MM.1S (cell line): ENCODE results near the gene SERPINB7.

Experiments
- DNase-seq: peaks from one replicate; pipeline ENCODE4 v3.0.0-alpha.2; 2015
- H2AFZ ChIP-seq: fragments of 300-600 bp; sonication (generic); 2 replicates; pipeline ENCODE4 v1.6.0; 2016; ENCODE audit warnings: antibody characterized with exemption, low read length
- H3F3A ChIP-seq: fragments of 300-600 bp; sonication (generic); 2 replicates; pipeline ENCODE4 v1.6.1; 2016; ENCODE audit warnings: mild to moderate bottlenecking, antibody characterized with exemption, low read length, moderate library complexity, mixed read lengths; ENCODE audit not compliant: insufficient read depth
- H3K27ac ChIP-seq: fragments of 300-600 bp; sonication (generic); 2 replicates; pipeline ENCODE4 v1.5.1; 2016; ENCODE audit warnings: mild to moderate bottlenecking, low read length
- H3K27me3 ChIP-seq: fragments of 300-600 bp; sonication (generic); replicated peaks from 2 replicates; pipeline ENCODE4 v1.6.0; 2016; ENCODE audit warnings: low read length; ENCODE audit not compliant: insufficient read depth
- H3K36me3 ChIP-seq: fragments of 300-600 bp; sonication (generic); replicated peaks from 2 replicates; pipeline ENCODE4 v1.6.1; 2016; ENCODE audit warnings: mild to moderate bottlenecking, low read length, mixed read lengths; ENCODE audit not compliant: insufficient read depth
- H3K4me1 ChIP-seq: fragments of 300-600 bp; sonication (generic); 2 replicates; pipeline ENCODE4 v1.6.1; 2016; ENCODE audit warnings: low read length, mixed read lengths
- H3K4me2 ChIP-seq: fragments of 300-600 bp; sonication (generic); 2 replicates; pipeline ENCODE4 v1.6.0; 2016; ENCODE audit warnings: low read depth, low read length
- H3K4me3 ChIP-seq: fragments of 300-600 bp; sonication (generic); 2 replicates; pipeline ENCODE4 v1.5.1; 2016; ENCODE audit warnings: low read length, mixed read lengths
- H3K79me2 ChIP-seq: fragments of 300-600 bp; sonication (generic); 2 replicates; pipeline ENCODE4 v1.6.1; 2016; ENCODE audit warnings: mixed run types, low read length, mixed read lengths
- H3K9ac ChIP-seq: fragments of 300-600 bp; sonication (generic); 2 replicates; pipeline ENCODE4 v1.6.1; 2016; ENCODE audit warnings: low read length, mixed read lengths
- H3K9me2 ChIP-seq: fragments of 300-600 bp; sonication (generic); replicated peaks from 2 replicates; pipeline ENCODE4 v1.6.1; 2016; ENCODE audit warnings: mild to moderate bottlenecking, low read length, mixed read lengths; ENCODE audit not compliant: insufficient read depth
- H3K9me3 ChIP-seq: fragments of 300-600 bp; sonication (generic); replicated peaks from 2 replicates; pipeline ENCODE4 v1.6.1; 2016; ENCODE audit warnings: mild to moderate bottlenecking, low read length, mixed read lengths; ENCODE audit not compliant: insufficient read depth
- H4K20me1 ChIP-seq: fragments of 300-600 bp; sonication (generic); 2 replicates; pipeline ENCODE4 v1.6.1; 2016; ENCODE audit warnings: mild to moderate bottlenecking, low read length, moderate library complexity, mixed read lengths; ENCODE audit not compliant: insufficient read depth
- CTCF ChIP-seq: fragments of 300-600 bp; sonication (generic); IDR thresholded peaks from 2 replicates; pipeline ENCODE4 v1.5.1; 2016; ENCODE audit warnings: antibody characterized with exemption, low read length, mixed read lengths
- EZH2 ChIP-seq: fragments of 300-600 bp; sonication (generic); optimal IDR thresholded peaks from 2 replicates; pipeline ENCODE3; 2017; ENCODE audit warnings: low read depth, mild to moderate bottlenecking, antibody characterized with exemption, low read length, mixed read lengths
- EZH2phosphoT487 ChIP-seq: fragments of 300-600 bp; sonication (generic); IDR thresholded peaks from 2 replicates; pipeline ENCODE4 v1.6.1; 2018; ENCODE audit warnings: antibody characterized with exemption, low read length

The SERPINB7 gene

GRCh38 chr18:63779386-63779785, 4.2 kb downstream of the SERPINB7 start:
- Histone ChIP-seq H3K27ac (no peak overlapping the region), H3K9me3 (no peaks in the 10 kb centered on the region), H3K4me1 (no peaks in the 10 kb centered on the region), H3K9me2 (no peaks in the 10 kb centered on the region), H3K27me3 (no peaks in the 10 kb centered on the region), H3K4me2 (no peak overlapping the region), H4K20me1 (no peaks in the 10 kb centered on the region), H3K36me3 (no peaks in the 10 kb centered on the region), H3K4me3 (no peak overlapping the region), H3K79me2 (no peaks in the 10 kb centered on the region), H2AFZ (no peak overlapping the region), H3F3A (no peaks in the 10 kb centered on the region), H3K9ac (no peak overlapping the region)
- no peak for TF ChIP-seq EZH2
- no peak for TF ChIP-seq CTCF
- no peak for DNase-seq

- no peaks in the 10 kb centered on the region for H3K27me3 ChIP-seq
- no peak overlapping the region for H3K4me2 ChIP-seq
- no peaks in the 10 kb centered on the region for H3F3A ChIP-seq
- H3K9me3 ChIP-seq, result no peaks in the 10 kb centered on the region
- H2AFZ ChIP-seq, result no peak overlapping the region
- no peak for DNase-seq
- no peak overlapping the region for H3K9ac ChIP-seq
- no peaks in the 10 kb centered on the region for H3K9me2 ChIP-seq
- TF ChIP-seq CTCF, result 0 out of 2 replicates have a peak, but pooled peaks have one; percentile 11
- no peak for TF ChIP-seq EZH2phosphoT487
- TF ChIP-seq EZH2, result no peak
- no peaks in the 10 kb centered on the region for H4K20me1 ChIP-seq
- no peak overlapping the region for H3K4me3 ChIP-seq
- H3K36me3 ChIP-seq, result no peaks in the 10 kb centered on the region
- no peak overlapping the region for H3K27ac ChIP-seq
- H3K79me2 ChIP-seq, result no peaks in the 10 kb centered on the region
- no peaks in the 10 kb centered on the region for H3K4me1 ChIP-seq
Measured at GRCh38 chr18:63783394-63783793, 8.2 kb downstream of the SERPINB7 start.

- Histone ChIP-seq H3K4me2 (no peak overlapping the region), H3K9me3 (no peaks in the 10 kb centered on the region), H3K4me1 (no peaks in the 10 kb centered on the region), H3F3A (no peaks in the 10 kb centered on the region), H4K20me1 (no peaks in the 10 kb centered on the region), H3K9ac (no peak overlapping the region), H3K27me3 (no peaks in the 10 kb centered on the region), H3K4me3 (no peak overlapping the region), H2AFZ (no peak overlapping the region), H3K36me3 (no peaks in the 10 kb centered on the region), H3K9me2 (no peaks in the 10 kb centered on the region), H3K27ac (no peak overlapping the region), H3K79me2 (no peaks in the 10 kb centered on the region)
- no peak for DNase-seq
- TF ChIP-seq EZH2, result no peak
- no peak for TF ChIP-seq CTCF
- no peak for TF ChIP-seq EZH2phosphoT487
Measured at GRCh38 chr18:63784787-63785452, 9.7 kb downstream of the SERPINB7 start.
